AG04450 (cell line): ENCODE results near the gene ENTPD7. TPM values are rescaled to one million over a fixed set of nuclear protein-coding genes. Genes with fewer than 3 reads are reported as not detected.

Source experiments
- CTCF ChIA-PET: fragments of 300-600, 350-600 bp; formaldehyde crosslinking; extraction: SDS; loops from one replicate; lab custom pipeline; 2022; ENCODE audit warnings: antibody characterized with exemption, inconsistent platforms; lab: Charles Lee
- POLR2A ChIA-PET: fragments of 350-600 bp; formaldehyde crosslinking; extraction: SDS; loops from one replicate; lab custom pipeline; 2021; ENCODE audit warnings: antibody characterized with exemption, inconsistent platforms; lab: Yijun Ruan, JAX
- DNase-seq: peaks from one replicate; pipeline ENCODE4 v3.0.0-alpha.2; 2011; ENCODE audit warnings: low read depth, low spot score
- H3K27ac ChIP-seq: one replicate; pipeline ENCODE4 v1.5.1; 2012; ENCODE audit warnings: low read depth, low read length, control low read depth
- H3K27me3 ChIP-seq: one replicate; pipeline ENCODE4 v1.6.0; 2012; ENCODE audit warnings: low read length; ENCODE audit not compliant: control insufficient read depth, insufficient read depth
- H3K4me3 ChIP-seq: 2 replicates; pipeline ENCODE4 v1.5.1; 2011; ENCODE audit warnings: mild to moderate bottlenecking, low read depth, low read length, control low read depth
- H3K9me3 ChIP-seq: 2 replicates; pipeline ENCODE4 v1.5.1; 2012; ENCODE audit warnings: low read length; ENCODE audit not compliant: control insufficient read depth, insufficient read depth
- CTCF ChIP-seq: IDR thresholded peaks from 2 replicates; pipeline ENCODE4 v1.5.1; 2011; ENCODE audit warnings: low read depth, low read length, control low read depth, inconsistent platforms
- polyA plus RNA-seq: library from polyadenylated mRNA; depleted of rRNA; stranded (reverse); fragments of >200 nt; gene quantifications from 2 replicates; pipeline ENCODE4 v1.2.3, GENCODE V29; 2011

ENTPD7 gene
- polyA plus RNA-seq, 1 experiment, result 16.2 TPM

- DNase-seq, result no peak
- ChIA-PET CTCF (no interaction called here), POLR2A (no interaction called here)
- Histone ChIP-seq H3K27ac (no peak overlapping the region), H3K27me3 (no peaks in the 10 kb centered on the region), H3K4me3 (no peak overlapping the region), H3K9me3 (no peaks in the 10 kb centered on the region; the same call in 1 of the 2 replicates)
- no peak for TF ChIP-seq CTCF
Measured at GRCh38 chr10:99656199-99657064, 2.9 kb upstream of the ENTPD7 start.

GRCh38 chr10:99658622-99659030 is 683 bp upstream of the ENTPD7 start:
- no peak for DNase-seq
- no peak overlapping the region for H3K27ac ChIP-seq
- H3K9me3 ChIP-seq, result no peaks in the 10 kb centered on the region; the same call in 1 of the 2 replicates
- no peak for TF ChIP-seq CTCF
- H3K27me3 ChIP-seq, result no peaks in the 10 kb centered on the region
- POLR2A ChIA-PET, result interaction anchor here (0.7 to 1.9 kb wide), 4 partner anchors 8 to 74 kb away, joined by 3 to 20 read pairs (median 5); partner anchors contain the start of genes COX15, CUTC and SLC25A28
- peak overlapping the region; percentile 92 for H3K4me3 ChIP-seq
- CTCF ChIA-PET, result interaction anchor here (1.0 to 3.1 kb wide), 3 partner anchors 18 to 52 kb away, joined by 3 to 15 read pairs (median 8); no protein-coding TSS in a partner anchor

GRCh38 chr10:99659868-99660366 is 608 bp downstream of the ENTPD7 start:
- DNase-seq, result no peak
- CTCF ChIA-PET, result interaction anchor here (0.8 to 3.1 kb wide), 3 partner anchors 29 to 51 kb away, joined by 3 to 15 read pairs (median 8); no protein-coding TSS in a partner anchor
- H3K4me3 ChIP-seq, result peak overlapping the region; percentile 92
- peak overlapping the region; percentile 66 for H3K27ac ChIP-seq
- no peaks in the 10 kb centered on the region for H3K27me3 ChIP-seq
- H3K9me3 ChIP-seq, result no peaks in the 10 kb centered on the region; the same call in 1 of the 2 replicates
- POLR2A ChIA-PET, result interaction anchor here (0.8 to 1.9 kb wide), 7 partner anchors 17 to 54 kb away, joined by 3 to 20 read pairs (median 3); partner anchors contain the start of gene SLC25A28
- no peak for TF ChIP-seq CTCF

GRCh38 chr10:99660662-99661376 is 1.5 kb downstream of the ENTPD7 start:
- CTCF ChIA-PET, result interaction anchor here (1.7 to 3.1 kb wide), 2 partner anchors 30 to 225 kb away, joined by 4 to 15 read pairs; no protein-coding TSS in a partner anchor
- Histone ChIP-seq H3K27ac (no peak overlapping the region), H3K4me3 (peak overlapping the region; percentile 92), H3K27me3 (no peaks in the 10 kb centered on the region), H3K9me3 (no peaks in the 10 kb centered on the region; the same call in 1 of the 2 replicates)
- no peak for DNase-seq
- no peak for TF ChIP-seq CTCF
- POLR2A ChIA-PET, result interaction anchor here (0.6 to 1.9 kb wide), 3 partner anchors 29 to 218 kb away, joined by 3 to 20 read pairs (median 4); partner anchors contain the start of gene SLC25A28
